Panc1 (cell line): ENCODE data around the gene GATAD2B. TPM values are rescaled to one million over a fixed set of nuclear protein-coding genes. Genes with fewer than 3 reads are reported as not detected.

Source experiments
- ATAC-seq: fragments of 200-7000 bp; cut with Tn5 transposase; 2 replicates; pipeline ENCODE4 v1.9.1; 2020; ENCODE audit warnings: mild to moderate bottlenecking, moderate library complexity
- BruUV-seq: library from RNA; stranded (reverse); fragments of 400-500 nt; replicated peaks from 2 replicates; lab custom pipeline; 2021; lab: Mats Ljungman, UMichigan
- CTCF ChIA-PET: fragments of 300-600 bp; sonication (Branson Sonifier 250); formaldehyde crosslinking; loops from one replicate; lab custom pipeline; 2022; ENCODE audit warnings: antibody characterized with exemption; lab: Charles Lee
- POLR2A ChIA-PET: fragments of 300-600 bp; sonication (Branson Sonifier 250); formaldehyde crosslinking; loops from one replicate; lab custom pipeline; 2022; ENCODE audit warnings: antibody characterized with exemption; lab: Charles Lee
- DNase-seq: peaks from one replicate; pipeline ENCODE4 v3.0.0-alpha.2; 2010; ENCODE audit warnings: low read depth, low spot score
- H3K27ac ChIP-seq: 2 replicates; pipeline ENCODE4 v1.5.1; 2011; ENCODE audit warnings: mild to moderate bottlenecking, low read length, inconsistent platforms
- H3K27me3 ChIP-seq: fragments of 200-500 bp; sonication (Bioruptor generic); 2 replicates; pipeline ENCODE4 v1.6.0; 2014; ENCODE audit warnings: low read length, inconsistent platforms; ENCODE audit not compliant: control insufficient read depth, insufficient read depth
- H3K36me3 ChIP-seq: fragments of 200-500 bp; sonication (Bioruptor generic); 2 replicates; pipeline ENCODE4 v1.5.1; 2014; ENCODE audit warnings: inconsistent platforms, mild to moderate bottlenecking, low read length, moderate library complexity; ENCODE audit not compliant: control insufficient read depth, insufficient read depth
- H3K4me1 ChIP-seq: 2 replicates; pipeline ENCODE4 v1.5.1; 2011; ENCODE audit warnings: inconsistent platforms, mild to moderate bottlenecking, low read length, moderate library complexity; ENCODE audit not compliant: control insufficient read depth, insufficient read depth
- H3K4me3 ChIP-seq, 2 experiments: 2 replicates each; pipeline ENCODE4 v1.5.1; 2011 to 2012; ENCODE audit warnings: low read depth in 2 of 2, low read length in 2 of 2, mild to moderate bottlenecking in 2 of 2, inconsistent platforms in 1 of 2, moderate library complexity in 1 of 2
- H3K9me3 ChIP-seq: fragments of 200-500 bp; sonication (Bioruptor generic); 2 replicates; pipeline ENCODE4 v1.5.1; 2014; ENCODE audit warnings: low read depth, mild to moderate bottlenecking, inconsistent platforms, low read length, moderate library complexity; ENCODE audit not compliant: control insufficient read depth, insufficient read depth
- CTCF ChIP-seq: fragments of 450-650 bp; IDR thresholded peaks from 2 replicates; pipeline ENCODE4 v1.5.1; 2017; ENCODE audit warnings: mild to moderate bottlenecking
- POLR2AphosphoS5 ChIP-seq: IDR thresholded peaks from 2 replicates; pipeline ENCODE4 v1.6.1; 2012; ENCODE audit warnings: mild to moderate bottlenecking, low read depth, low read length, moderate library complexity
- SIN3A ChIP-seq: IDR thresholded peaks from 2 replicates; pipeline ENCODE4 v1.6.1; 2012; ENCODE audit warnings: low read depth, mild to moderate bottlenecking, low read length, moderate library complexity, borderline replicate concordance; ENCODE audit not compliant: insufficient read depth
- TCF7L2 ChIP-seq: IDR thresholded peaks from 2 replicates; pipeline ENCODE4 v1.6.1; 2011; ENCODE audit warnings: mild to moderate bottlenecking, low read depth, low read length, inconsistent platforms
- in situ Hi-C: cut with HindIII; loops from 2 replicates; pipeline ENCODE4 v1.10.0; 2016; ENCODE audit warnings: low sequenced_read_pairs, low pct_unique_long_range_greater_than_20kb
- intact Hi-C: fragments of 100-400 bp; cut with micrococcal nuclease; formaldehyde crosslinking; loops from one replicate; pipeline ENCODE4 v1.10.0; 2022; ENCODE audit not compliant: unreplicated experiment
- total RNA-seq: library from RNA; stranded (reverse); gene quantifications from one replicate; pipeline ENCODE4 v1.2.1, GENCODE V29; 2021; ENCODE audit not compliant: unreplicated experiment
- TF ChIP-seq, protein P1 (sequence below), 2 experiments: IDR thresholded peaks; 2 replicates each; pipeline ENCODE4 v1.6.1; 2011 to 2012; ENCODE audit warnings: low read depth in 2 of 2, control low read depth in 1 of 2, low read length in 1 of 2, mild to moderate bottlenecking in 1 of 2, moderate library complexity in 1 of 2; ENCODE audit not compliant: insufficient read depth in 1 of 2

The GATAD2B gene
- total RNA-seq, 1 experiment from 2014 or later = 47.2 TPM

- no peak overlapping the region for H3K27ac ChIP-seq
- H3K9me3 ChIP-seq = no peaks in the 10 kb centered on the region
- in situ Hi-C loops = no loop called here
- H3K4me1 ChIP-seq = no peaks in the 10 kb centered on the region
- no peak for TF ChIP-seq SIN3A
- no peak for TF ChIP-seq CTCF
- TF ChIP-seq POLR2AphosphoS5 = no peak
- TF ChIP-seq, protein P1, sequence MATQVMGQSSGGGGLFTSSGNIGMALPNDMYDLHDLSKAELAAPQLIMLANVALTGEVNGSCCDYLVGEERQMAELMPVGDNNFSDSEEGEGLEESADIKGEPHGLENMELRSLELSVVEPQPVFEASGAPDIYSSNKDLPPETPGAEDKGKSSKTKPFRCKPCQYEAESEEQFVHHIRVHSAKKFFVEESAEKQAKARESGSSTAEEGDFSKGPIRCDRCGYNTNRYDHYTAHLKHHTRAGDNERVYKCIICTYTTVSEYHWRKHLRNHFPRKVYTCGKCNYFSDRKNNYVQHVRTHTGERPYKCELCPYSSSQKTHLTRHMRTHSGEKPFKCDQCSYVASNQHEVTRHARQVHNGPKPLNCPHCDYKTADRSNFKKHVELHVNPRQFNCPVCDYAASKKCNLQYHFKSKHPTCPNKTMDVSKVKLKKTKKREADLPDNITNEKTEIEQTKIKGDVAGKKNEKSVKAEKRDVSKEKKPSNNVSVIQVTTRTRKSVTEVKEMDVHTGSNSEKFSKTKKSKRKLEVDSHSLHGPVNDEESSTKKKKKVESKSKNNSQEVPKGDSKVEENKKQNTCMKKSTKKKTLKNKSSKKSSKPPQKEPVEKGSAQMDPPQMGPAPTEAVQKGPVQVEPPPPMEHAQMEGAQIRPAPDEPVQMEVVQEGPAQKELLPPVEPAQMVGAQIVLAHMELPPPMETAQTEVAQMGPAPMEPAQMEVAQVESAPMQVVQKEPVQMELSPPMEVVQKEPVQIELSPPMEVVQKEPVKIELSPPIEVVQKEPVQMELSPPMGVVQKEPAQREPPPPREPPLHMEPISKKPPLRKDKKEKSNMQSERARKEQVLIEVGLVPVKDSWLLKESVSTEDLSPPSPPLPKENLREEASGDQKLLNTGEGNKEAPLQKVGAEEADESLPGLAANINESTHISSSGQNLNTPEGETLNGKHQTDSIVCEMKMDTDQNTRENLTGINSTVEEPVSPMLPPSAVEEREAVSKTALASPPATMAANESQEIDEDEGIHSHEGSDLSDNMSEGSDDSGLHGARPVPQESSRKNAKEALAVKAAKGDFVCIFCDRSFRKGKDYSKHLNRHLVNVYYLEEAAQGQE (IDR thresholded peaks at IDR 0.05; ENCODE audit: insufficient read depth in 1 of 2, low read depth in 2 of 2, low read length in 1 of 2) = no peak
- no peak for TF ChIP-seq TCF7L2
- H3K27me3 ChIP-seq = no peaks in the 10 kb centered on the region
- ChIA-PET CTCF (no interaction called here), POLR2A (no interaction called here)
- no peak for ATAC-seq
- no peak overlapping the region for H3K4me3 ChIP-seq
- no TSS peak for BruUV-seq
- intact Hi-C loops = no loop called here
- no peak for DNase-seq
- peaks cover 13% of the 10 kb centered on the region for H3K36me3 ChIP-seq
Observed at GRCh38 chr1:153764310-153764709, 158.5 kb downstream of the GATAD2B start.

DNA sequence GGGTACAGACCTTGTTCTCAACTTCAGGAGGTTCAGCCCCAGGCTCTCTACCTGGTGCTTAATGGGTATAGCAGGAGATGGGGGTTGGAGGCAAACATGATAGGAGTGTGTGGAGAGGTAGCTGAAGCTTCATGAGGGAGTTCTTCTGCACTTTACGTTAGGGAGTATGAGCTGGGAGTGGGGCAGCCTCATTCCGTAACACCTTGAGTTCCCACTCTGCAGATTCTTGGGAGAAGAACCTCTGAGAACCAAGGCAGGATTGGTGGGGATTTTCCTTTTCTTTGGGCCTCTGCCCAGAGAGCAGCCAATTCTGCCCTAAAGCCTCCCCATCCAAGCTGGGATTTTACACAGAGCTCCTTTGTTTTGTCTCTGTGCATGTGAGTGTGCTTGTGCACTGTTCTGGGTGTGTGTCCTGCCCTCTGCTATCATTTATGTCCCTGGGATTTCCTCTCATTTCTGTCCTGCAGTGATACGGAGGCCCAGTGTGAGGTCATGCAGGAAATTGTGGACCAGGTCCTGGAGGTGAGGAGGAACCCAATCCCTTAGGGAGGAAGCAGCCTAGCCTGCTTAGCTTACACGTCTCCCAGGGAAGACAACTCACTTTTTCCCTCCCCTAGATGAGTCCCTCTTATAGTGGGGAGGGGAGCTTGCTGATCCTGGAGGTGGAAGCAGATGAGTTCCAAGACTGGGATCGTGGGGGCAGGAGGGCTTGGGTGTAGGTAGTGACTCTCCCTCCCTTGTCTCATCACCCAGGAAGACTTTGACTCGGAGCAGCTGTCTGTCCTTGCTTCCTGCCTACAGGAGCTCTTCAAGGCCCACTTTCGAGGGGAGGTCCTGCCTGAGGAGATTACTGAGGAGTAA lies 159.2 kb downstream of the GATAD2B start:
- DNase-seq (no peak), ATAC-seq (no peak)
- CTCF ChIA-PET = no interaction called here
- POLR2A ChIA-PET = no interaction called here
- H3K9me3 ChIP-seq = no peaks in the 10 kb centered on the region
- peaks cover 13% of the 10 kb centered on the region for H3K36me3 ChIP-seq
- H3K27me3 ChIP-seq = no peaks in the 10 kb centered on the region
- TF ChIP-seq SIN3A = no peak
- no peak for TF ChIP-seq CTCF
- no peak for TF ChIP-seq POLR2AphosphoS5
- TF ChIP-seq TCF7L2 = no peak
- TF ChIP-seq, protein P1 (IDR thresholded peaks at IDR 0.05; ENCODE audit: insufficient read depth in 1 of 2, low read depth in 2 of 2, low read length in 1 of 2) = no peak
- in situ Hi-C loops (no loop called here), intact Hi-C loops (no loop called here)
- H3K4me1 ChIP-seq = no peaks in the 10 kb centered on the region
- BruUV-seq = no TSS peak
- H3K4me3 ChIP-seq = no peak overlapping the region
- no peak overlapping the region for H3K27ac ChIP-seq
